K562 (cell line): ENCODE data around the gene NUP50. TPM values are rescaled to one million over a fixed set of nuclear protein-coding genes. Genes with fewer than 3 reads are reported as not detected.

Source experiments
- ATAC-seq: fragments of 200-7000 bp; cut with Tn5 transposase; 3 replicates; pipeline ENCODE4 v1.9.1; 2020; ENCODE audit warnings: moderate library complexity
- BruUV-seq: library from RNA; stranded (reverse); fragments of 400-500 nt; replicated peaks from 2 replicates; lab custom pipeline; 2021; lab: Mats Ljungman, UMichigan
- CTCF ChIA-PET: fragments of 300-600 bp; formaldehyde crosslinking; extraction: SDS; loops from one replicate; lab custom pipeline; 2021; ENCODE audit warnings: low intra/inter-chr PET ratio; lab: Yijun Ruan, JAX
- POLR2A ChIA-PET: fragments of 300-600, 350-650 bp; sonication (Branson Sonifier 250); formaldehyde crosslinking; extraction: SDS; loops from one replicate; lab custom pipeline; 2021; ENCODE audit warnings: antibody characterized with exemption, inconsistent platforms; lab: Yijun Ruan, JAX
- DNase-seq, 4 experiments: peaks; one replicate each; pipeline versions ENCODE4 v3.0.0 to v3.0.0-alpha.2; 2011 to 2018; ENCODE audit warnings: low spot score in 3 of 4, mixed read lengths in 3 of 4; ENCODE audit errors: extremely low read depth in 1 of 4
- FAIRE-seq: peaks from 2 replicates; lab custom pipeline; 2011; peaks lifted over from hg19 to GRCh38; lab: Jason Lieb, UNC
- H2AFZ ChIP-seq: 2 replicates; pipeline ENCODE4 v1.6.0; 2011; ENCODE audit warnings: low read depth, low read length, control low read depth, inconsistent platforms
- H3K27ac ChIP-seq: fragments of 200-600 bp; 3 replicates; pipeline ENCODE4 v1.8.0; 2011; ENCODE audit warnings: low read depth, mild to moderate bottlenecking, control low read depth, inconsistent platforms, low read length, moderate library complexity, mixed read lengths; ENCODE audit errors: extremely low read depth
- H3K27me3 ChIP-seq, 2 experiments: fragments of 300-600 bp in 1 of 2; 2 replicates in 1 of 2; 3 replicates in 1 of 2; pipeline versions ENCODE4 v1.6.0 to v1.8.0; 2011; ENCODE audit warnings: inconsistent platforms in 2 of 2, low read length in 2 of 2, mild to moderate bottlenecking in 1 of 2, mixed read lengths in 1 of 2, moderate library complexity in 1 of 2; ENCODE audit not compliant: control insufficient read depth in 2 of 2, insufficient read depth in 2 of 2
- H3K36me3 ChIP-seq: fragments of 300-600 bp; 3 replicates; pipeline ENCODE4 v1.8.0; 2011; ENCODE audit warnings: mild to moderate bottlenecking, low read length, inconsistent platforms; ENCODE audit not compliant: control insufficient read depth, insufficient read depth
- H3K4me1 ChIP-seq, 2 experiments: fragments of 200-600 bp in 1 of 2; replicated peaks in 1 of 2; 2 replicates in 1 of 2; 3 replicates in 1 of 2; pipeline versions ENCODE4 v1.5.1 to v1.8.0; 2011; ENCODE audit warnings: inconsistent platforms in 2 of 2, low read length in 2 of 2, mild to moderate bottlenecking in 1 of 2, mixed read lengths in 1 of 2, moderate library complexity in 1 of 2; ENCODE audit not compliant: control insufficient read depth in 2 of 2, insufficient read depth in 2 of 2
- H3K4me2 ChIP-seq: 2 replicates; pipeline ENCODE4 v1.6.1; 2011; ENCODE audit warnings: low read length, control low read depth, inconsistent platforms, mixed read lengths; ENCODE audit not compliant: insufficient read depth
- H3K4me3 ChIP-seq: fragments of 200-600 bp; sonication (generic), shearing (Covaris generic); 2 replicates; pipeline ENCODE4 v1.5.1; 2016; ENCODE audit warnings: control low read depth, inconsistent platforms
- H3K79me2 ChIP-seq: fragments of 200-600 bp; 3 replicates; pipeline ENCODE4 v1.8.0; 2011; ENCODE audit warnings: low read length, inconsistent platforms; ENCODE audit not compliant: control insufficient read depth, insufficient read depth
- H3K9ac ChIP-seq, 2 experiments: 2 replicates each; pipeline versions ENCODE4 v1.6.0 to v1.6.1; 2011; ENCODE audit warnings: low read depth in 2 of 2, low read length in 2 of 2, control low read depth in 1 of 2, inconsistent platforms in 1 of 2, mild to moderate bottlenecking in 1 of 2, mixed read lengths in 1 of 2; ENCODE audit not compliant: insufficient read depth in 1 of 2
- H3K9me1 ChIP-seq: one replicate; pipeline ENCODE4 v1.6.0; 2011; ENCODE audit warnings: inconsistent platforms, mild to moderate bottlenecking, low read length, moderate library complexity; ENCODE audit not compliant: control insufficient read depth, insufficient read depth
- H3K9me3 ChIP-seq: replicated peaks from 2 replicates; pipeline ENCODE4 v1.5.1; 2011; ENCODE audit warnings: low read depth, low read length, inconsistent platforms; ENCODE audit not compliant: control insufficient read depth, insufficient read depth
- H4K20me1 ChIP-seq: replicated peaks from 2 replicates; pipeline ENCODE4 v1.6.1; 2011; ENCODE audit warnings: low read length, inconsistent platforms, mixed read lengths; ENCODE audit not compliant: control insufficient read depth, insufficient read depth
- BHLHE40 ChIP-seq: IDR thresholded peaks from 2 replicates; pipeline ENCODE4 v1.6.1; 2011; ENCODE audit warnings: low read length, improper control_type of control experiment
- BMI1 ChIP-seq: fragments of 150-350 bp; IDR thresholded peaks from 2 replicates; pipeline ENCODE4 v1.6.1; 2014; ENCODE audit warnings: low read length
- CREB3 ChIP-seq: fragments of 450-650 bp; conservative IDR thresholded peaks from 2 replicates; pipeline ENCODE4 v1.6.1; 2016; ENCODE audit warnings: missing genetic modification characterization, low read depth, mild to moderate bottlenecking, missing compliant biosample characterization, moderate library complexity
- CTCF ChIP-seq, 3 experiments: IDR thresholded peaks in 2 of 3; conservative IDR thresholded peaks in 1 of 3; 2 replicates each; pipeline ENCODE4 v1.5.1; 2011 to 2012; ENCODE audit warnings: low read length in 3 of 3, mild to moderate bottlenecking in 3 of 3, control low read depth in 2 of 3, improper control_type of control experiment in 1 of 3, inconsistent platforms in 1 of 3, low read depth in 1 of 3, mixed read lengths in 1 of 3, moderate library complexity in 1 of 3; ENCODE audit not compliant: insufficient read depth in 2 of 3
- CXXC5 ChIP-seq: fragments of 250-450 bp; sonication (Bioruptor Pico); IDR thresholded peaks from 2 replicates; pipeline ENCODE4 v1.8.0; 2022; ENCODE audit warnings: inconsistent platforms, mild to moderate bottlenecking, moderate library complexity
- HDGF ChIP-seq: fragments of 450-650 bp; IDR thresholded peaks from 2 replicates; pipeline ENCODE4 v1.6.1; 2016
- MNT ChIP-seq, 2 experiments: fragments of 450-650 bp; conservative IDR thresholded peaks; 2 replicates each; pipeline ENCODE4 v1.6.1; 2017; ENCODE audit warnings: mild to moderate bottlenecking in 2 of 2, moderate library complexity in 2 of 2
- RAD51 ChIP-seq: fragments of 450-650 bp; IDR thresholded peaks from 2 replicates; pipeline ENCODE4 v1.7.1; 2016; ENCODE audit warnings: low read depth, mild to moderate bottlenecking, borderline replicate concordance
- TFE3 ChIP-seq: fragments of 450-650 bp; formaldehyde crosslinking; IDR thresholded peaks from 2 replicates; pipeline ENCODE4 v1.4.0; 2020; ENCODE audit warnings: mild to moderate bottlenecking, mixed read lengths
- USF1 ChIP-seq: sonication (generic); formaldehyde crosslinking; IDR thresholded peaks from 2 replicates; pipeline ENCODE4 v1.9.0; 2022; ENCODE audit warnings: mild to moderate bottlenecking, missing genetic modification reagents
- ZNF23 ChIP-seq: fragments of 250-450 bp; sonication (Bioruptor Pico); IDR thresholded peaks from 2 replicates; pipeline ENCODE4 v1.4.0; 2020; ENCODE audit warnings: mild to moderate bottlenecking
- ZNF655 ChIP-seq: fragments of 250-450 bp; sonication (Bioruptor Pico); IDR thresholded peaks from 2 replicates; pipeline ENCODE4 v1.5.0; 2021
- WGBS: fragments of 100-300 bp; shearing (Covaris generic); methylation state at CpG from one replicate; pipeline ENCODE4 v1.1.6; 2016; ENCODE audit warnings: low coverage, mixed read lengths; ENCODE audit not compliant: insufficient coverage; ENCODE audit errors: missing lambda C conversion rate; 5-methylcytosine and 5-hydroxymethylcytosine counted together
- in situ Hi-C: fragments of 300-500 bp; cut with MboI; formaldehyde crosslinking; loops from 4 replicates; pipeline ENCODE4 v1.15.0; 2018; ENCODE audit warnings: inconsistent platforms, mixed read lengths
- intact Hi-C: fragments of 100-400 bp; cut with micrococcal nuclease; formaldehyde crosslinking; loops from 2 replicates; pipeline ENCODE4 v1.14.2; 2022
- polyA plus RNA-seq, 8 experiments: library from polyadenylated mRNA; depleted of rRNA in 4 of 8; stranded (reverse) in 5 of 8; unstranded in 3 of 8; fragments of >200 nt; fragmentation: Nextera tagmentation in 2 of 8; fragmentation: Illumina TruSeq in 1 of 8; extraction: Ambion mirVana in 2 of 8; extraction: Trizol in 1 of 8; gene quantifications; 2 replicates each; pipeline versions ENCODE4 v1.2.1 to v1.2.3, GENCODE V29; 2011 to 2014; ENCODE audit warnings: inconsistent platforms in 1 of 8, missing spikeins in 1 of 8
- total RNA-seq, 7 experiments: library from RNA; depleted of rRNA in 6 of 7; stranded (reverse); fragments of >200 nt in 6 of 7; fragmentation: Illumina TruSeq in 2 of 7; extraction: Trizol in 2 of 7; gene quantifications; 2 replicates each; pipeline versions ENCODE4 v1.2.1 to v1.2.3, GENCODE V29; 2011 to 2021; ENCODE audit warnings: low replicate concordance in 1 of 7

The NUP50 gene
- total and polyA plus RNA-seq, 9 of the 15 experiments (the other 6 are each of a cell fraction or from before 2014, with no cell fraction given) = 23.8 to 83.7 (median 55.3) TPM

- CTCF ChIA-PET = interaction anchor here (0.7 to 0.9 kb wide), 3 partner anchors 17 to 250 kb away, joined by 3 read pairs; no protein-coding TSS in a partner anchor
- 2% methylated on average over 6 of the region's 13 CpGs for WGBS
- TF ChIP-seq TFE3 (CRISPR knock-in tag) = peak; percentile 68
- TF ChIP-seq MNT (conservative IDR thresholded peaks at IDR 0.05) = peak; percentile 72 to 77; a peak in 3 of 4 replicates
- TF ChIP-seq RAD51 = peak; percentile 81
- no peak for TF ChIP-seq ZNF655 (CRISPR knock-in tag)
- TF ChIP-seq BMI1 = no peak
- TF ChIP-seq CREB3 = 0 out of 2 replicates have a peak, but pooled peaks have one; percentile 42
- TF ChIP-seq CTCF (IDR thresholded peaks at IDR 0.05 in 2 of 3, conservative IDR thresholded peaks at IDR 0.05 in 1 of 3; ENCODE audit: insufficient read depth in 2 of 3, low read depth in 1 of 3, low read length in 3 of 3) = peak; percentile 38 to 46 (median 43); a peak in 4 of 6 replicates
- TF ChIP-seq ZNF23 (CRISPR knock-in tag) = no peak
- peak; percentile 88 for TF ChIP-seq USF1 (CRISPR knock-in tag)
- peak; percentile 73 for TF ChIP-seq CXXC5
- peak; percentile 96 for TF ChIP-seq BHLHE40
- TF ChIP-seq HDGF = no peak
These were observed 29.0 kb downstream of the NUP50 start for GRCh38 chr22:45192701-45193187.

More at GRCh38 chr22:45192701-45193187, 29.0 kb downstream of the NUP50 start:
- FAIRE-seq (peak; percentile 80), DNase-seq (peak; percentile 31 to 69 (median 54)), ATAC-seq (peak; percentile 97)
- Histone ChIP-seq H2AFZ (peak overlapping the region; percentile 74), H3K9ac (0 out of 4 replicates have a peak overlapping the region, but pooled peaks of 1 of the 2 experiments have one; percentile 4), H3K4me3 (no peak overlapping the region), H3K9me3 (no peaks in the 10 kb centered on the region), H3K36me3 (no peaks in the 10 kb centered on the region), H4K20me1 (no peaks in the 10 kb centered on the region), H3K79me2 (no peaks in the 10 kb centered on the region), H3K4me1 (peaks cover 8 to 13% of the 10 kb centered on the region in 2 experiments; a peak in 4 of 5 replicates), H3K27me3 (no peaks in the 10 kb centered on the region), H3K27ac (no peak overlapping the region), H3K4me2 (peak overlapping the region; percentile 30), H3K9me1 (no peaks in the 10 kb centered on the region)
- POLR2A ChIA-PET = interaction anchor here (0.7 to 1.1 kb wide), 5 partner anchors 9 to 299 kb away, joined by 3 read pairs; no protein-coding TSS in a partner anchor
- in situ Hi-C loops = loop anchor here (10.0 kb wide), 2 partner anchors 78 to 1512 kb away; no protein-coding TSS in a partner anchor
- intact Hi-C loops = no loop called here
- no TSS peak for BruUV-seq
